OCI-LY1 (cell line): ENCODE results near the gene YAP1.

Experiments used
- H2AFZ ChIP-seq: fragments of 200-600 bp; sonication (generic), shearing (Covaris generic); 2 replicates; pipeline ENCODE4 v1.6.0; 2014; ENCODE audit warnings: antibody characterized with exemption, mild to moderate bottlenecking, low read length
- H3F3A ChIP-seq: fragments of 200-600 bp; sonication (generic), shearing (Covaris generic); 2 replicates; pipeline ENCODE4 v1.6.0; 2014; ENCODE audit warnings: mild to moderate bottlenecking, antibody characterized with exemption, low read length, moderate library complexity; ENCODE audit not compliant: insufficient read depth
- H3K27ac ChIP-seq: fragments of 200-600 bp; sonication (generic); 2 replicates; pipeline ENCODE4 v1.5.1; 2014; ENCODE audit warnings: low read length, mixed run types, mild to moderate bottlenecking, low read depth; ENCODE audit not compliant: poor library complexity, severe bottlenecking
- H3K27me3 ChIP-seq: fragments of 200-600 bp; sonication (generic); 2 replicates; pipeline ENCODE4 v1.6.0; 2014; ENCODE audit warnings: antibody characterized with exemption, mild to moderate bottlenecking, low read length, moderate library complexity; ENCODE audit not compliant: insufficient read depth
- H3K36me3 ChIP-seq: fragments of 200-600 bp; sonication (generic); 2 replicates; pipeline ENCODE4 v1.6.1; 2014; ENCODE audit warnings: mild to moderate bottlenecking, antibody characterized with exemption, low read length, moderate library complexity, mixed read lengths; ENCODE audit not compliant: insufficient read depth
- H3K4me1 ChIP-seq: fragments of 200-600 bp; sonication (generic); 2 replicates; pipeline ENCODE4 v1.5.1; 2014; ENCODE audit warnings: mild to moderate bottlenecking, low read length, moderate library complexity; ENCODE audit not compliant: insufficient read depth, severe bottlenecking
- H3K4me2 ChIP-seq: fragments of 200-600 bp; sonication (generic), shearing (Covaris generic); 2 replicates; pipeline ENCODE4 v1.6.1; 2014; ENCODE audit warnings: low read length
- H3K4me3 ChIP-seq: fragments of 200-600 bp; sonication (generic); 2 replicates; pipeline ENCODE4 v1.5.1; 2014; ENCODE audit warnings: low read length, low read depth, mild to moderate bottlenecking, mixed read lengths; ENCODE audit not compliant: poor library complexity, severe bottlenecking
- H3K79me2 ChIP-seq: fragments of 200-600 bp; shearing (Covaris generic); 2 replicates; pipeline ENCODE4 v1.6.1; 2016; ENCODE audit warnings: mixed run types, low read length, mixed read lengths; ENCODE audit not compliant: insufficient read depth
- H3K9ac ChIP-seq: fragments of 200-600 bp; sonication (generic), shearing (Covaris generic); 2 replicates; pipeline ENCODE4 v1.6.1; 2014; ENCODE audit warnings: mild to moderate bottlenecking, low read length, mixed read lengths
- H3K9me2 ChIP-seq: fragments of 200-600 bp; sonication (generic), shearing (Covaris generic); 2 replicates; pipeline ENCODE4 v1.6.1; 2014; ENCODE audit warnings: low read depth, mild to moderate bottlenecking, low read length, mixed read lengths
- H3K9me3 ChIP-seq: fragments of 200-600 bp; shearing (Covaris generic); 2 replicates; pipeline ENCODE4 v1.6.1; 2014; ENCODE audit warnings: low read length, mixed read lengths
- H4K20me1 ChIP-seq: fragments of 200-600 bp; sonication (generic), shearing (Covaris generic); 2 replicates; pipeline ENCODE4 v1.6.0; 2016; ENCODE audit warnings: mild to moderate bottlenecking, low read length; ENCODE audit not compliant: insufficient read depth
- EZH2 ChIP-seq: fragments of 200-600 bp; sonication (generic), shearing (Covaris generic); IDR thresholded peaks from 2 replicates; pipeline ENCODE4 v1.8.0; 2017; ENCODE audit warnings: borderline replicate concordance, mixed run types, mild to moderate bottlenecking, antibody characterized with exemption, low read length, moderate library complexity, mixed read lengths
- TF ChIP-seq, protein P1 (sequence below): fragments of 200-600 bp; sonication (generic), shearing (Covaris generic); IDR thresholded peaks from 2 replicates; pipeline ENCODE4 v1.5.1; 2017; ENCODE audit warnings: mild to moderate bottlenecking, antibody characterized with exemption, low read length, moderate library complexity, mixed read lengths

YAP1 gene

GRCh38 chr11:102172127-102172848, 62.0 kb downstream of the YAP1 start:
- TF ChIP-seq, protein P1, sequence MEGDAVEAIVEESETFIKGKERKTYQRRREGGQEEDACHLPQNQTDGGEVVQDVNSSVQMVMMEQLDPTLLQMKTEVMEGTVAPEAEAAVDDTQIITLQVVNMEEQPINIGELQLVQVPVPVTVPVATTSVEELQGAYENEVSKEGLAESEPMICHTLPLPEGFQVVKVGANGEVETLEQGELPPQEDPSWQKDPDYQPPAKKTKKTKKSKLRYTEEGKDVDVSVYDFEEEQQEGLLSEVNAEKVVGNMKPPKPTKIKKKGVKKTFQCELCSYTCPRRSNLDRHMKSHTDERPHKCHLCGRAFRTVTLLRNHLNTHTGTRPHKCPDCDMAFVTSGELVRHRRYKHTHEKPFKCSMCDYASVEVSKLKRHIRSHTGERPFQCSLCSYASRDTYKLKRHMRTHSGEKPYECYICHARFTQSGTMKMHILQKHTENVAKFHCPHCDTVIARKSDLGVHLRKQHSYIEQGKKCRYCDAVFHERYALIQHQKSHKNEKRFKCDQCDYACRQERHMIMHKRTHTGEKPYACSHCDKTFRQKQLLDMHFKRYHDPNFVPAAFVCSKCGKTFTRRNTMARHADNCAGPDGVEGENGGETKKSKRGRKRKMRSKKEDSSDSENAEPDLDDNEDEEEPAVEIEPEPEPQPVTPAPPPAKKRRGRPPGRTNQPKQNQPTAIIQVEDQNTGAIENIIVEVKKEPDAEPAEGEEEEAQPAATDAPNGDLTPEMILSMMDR: no peak
- TF ChIP-seq EZH2: no peak
- no peak overlapping the region for H3K27ac ChIP-seq
- H3K4me1 ChIP-seq: no peaks in the 10 kb centered on the region
- no peaks in the 10 kb centered on the region for H3K79me2 ChIP-seq
- no peak overlapping the region for H2AFZ ChIP-seq
- H3K4me2 ChIP-seq: no peak overlapping the region
- no peaks in the 10 kb centered on the region for H3K9me3 ChIP-seq
- no peak overlapping the region for H3K9ac ChIP-seq
- no peaks in the 10 kb centered on the region for H3K27me3 ChIP-seq
- H4K20me1 ChIP-seq: no peaks in the 10 kb centered on the region
- H3K9me2 ChIP-seq: no peaks in the 10 kb centered on the region
- no peak overlapping the region for H3K4me3 ChIP-seq
- H3K36me3 ChIP-seq: no peaks in the 10 kb centered on the region
- no peaks in the 10 kb centered on the region for H3F3A ChIP-seq

GRCh38 chr11:102177126-102177525, 66.9 kb downstream of the YAP1 start:
- H3F3A ChIP-seq: no peaks in the 10 kb centered on the region
- no peak overlapping the region for H3K4me3 ChIP-seq
- H3K4me2 ChIP-seq: no peak overlapping the region
- H3K9me3 ChIP-seq: no peaks in the 10 kb centered on the region
- no peaks in the 10 kb centered on the region for H3K9me2 ChIP-seq
- no peaks in the 10 kb centered on the region for H3K79me2 ChIP-seq
- H3K27ac ChIP-seq: no peak overlapping the region
- H3K4me1 ChIP-seq: no peaks in the 10 kb centered on the region
- no peaks in the 10 kb centered on the region for H4K20me1 ChIP-seq
- no peak overlapping the region for H2AFZ ChIP-seq
- no peaks in the 10 kb centered on the region for H3K36me3 ChIP-seq
- no peaks in the 10 kb centered on the region for H3K27me3 ChIP-seq
- TF ChIP-seq, protein P1: no peak
- no peak for TF ChIP-seq EZH2
- H3K9ac ChIP-seq: no peak overlapping the region

DNA sequence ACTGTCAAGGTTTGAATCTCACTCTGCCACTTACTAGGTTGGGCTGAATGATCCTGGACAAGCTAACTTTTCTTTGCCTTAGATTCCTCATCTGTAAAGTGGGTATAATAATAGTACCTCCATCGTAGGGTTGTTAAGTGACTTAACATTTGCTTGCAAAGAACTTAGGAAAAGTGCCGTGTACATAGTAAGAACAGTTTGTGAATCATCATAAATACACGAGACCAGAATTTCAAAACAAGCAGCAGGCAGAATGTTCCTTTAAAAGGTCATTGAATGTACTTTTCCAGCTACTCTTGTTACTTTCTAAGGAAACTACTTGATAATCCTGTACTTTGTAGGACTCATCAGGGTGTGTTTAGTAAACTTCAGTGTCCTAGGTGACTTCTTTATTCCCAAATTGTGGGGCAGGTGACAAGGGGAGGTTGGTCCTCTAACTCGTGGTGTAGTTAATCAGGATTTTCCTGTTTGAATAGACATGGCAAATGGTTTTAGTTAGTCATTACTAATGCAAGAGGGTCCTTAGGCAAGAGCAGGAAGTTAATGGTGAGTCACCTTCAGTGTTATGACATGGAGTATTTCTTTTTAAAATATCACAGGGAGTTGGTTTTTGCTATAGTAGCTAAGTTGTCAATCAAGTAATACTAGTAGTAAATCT, 67.9 kb downstream of the YAP1 start:
- no peak overlapping the region for H3K9ac ChIP-seq
- no peaks in the 10 kb centered on the region for H3K36me3 ChIP-seq
- H3K4me1 ChIP-seq: no peaks in the 10 kb centered on the region
- no peaks in the 10 kb centered on the region for H3K27me3 ChIP-seq
- no peak overlapping the region for H3K4me3 ChIP-seq
- no peak overlapping the region for H3K4me2 ChIP-seq
- H3F3A ChIP-seq: no peaks in the 10 kb centered on the region
- no peaks in the 10 kb centered on the region for H3K79me2 ChIP-seq
- H2AFZ ChIP-seq: no peak overlapping the region
- H3K27ac ChIP-seq: no peak overlapping the region
- no peaks in the 10 kb centered on the region for H3K9me2 ChIP-seq
- TF ChIP-seq, protein P1: no peak
- TF ChIP-seq EZH2: no peak
- no peaks in the 10 kb centered on the region for H4K20me1 ChIP-seq
- no peaks in the 10 kb centered on the region for H3K9me3 ChIP-seq
